Smooth muscle cell (in vitro differentiated cells): ENCODE results near the gene CD44. TPM values are rescaled to one million over a fixed set of nuclear protein-coding genes. Genes with fewer than 3 reads are reported as not detected.
A peak's percentile ranks its signal among the peaks of the same experiment; 100 is the strongest.
"Not testable (repeated sequence)": the region's sequence is repeated elsewhere in the genome, so short reads cannot be mapped to it uniquely, and the experiment has no call there.

Experiments used
- DNase-seq: peaks from one replicate; lab custom pipeline; 2025; ENCODE audit not compliant: unreplicated experiment; lab: John Stamatoyannopoulos, UW
- H2AFZ ChIP-seq: fragments of 200-600 bp; sonication (generic); 2 replicates; pipeline ENCODE4 v1.6.0; 2016; ENCODE audit warnings: antibody characterized with exemption, low read depth, mild to moderate bottlenecking
- H3F3A ChIP-seq: fragments of 200-600 bp; sonication (generic); 2 replicates; pipeline ENCODE4 v1.6.0; 2017; ENCODE audit warnings: antibody characterized with exemption, low read depth
- H3K27ac ChIP-seq: fragments of 200-600 bp; sonication (generic); 2 replicates; pipeline ENCODE4 v1.5.1; 2016; ENCODE audit warnings: low read depth, mild to moderate bottlenecking
- H3K27me3 ChIP-seq: fragments of 200-600 bp; sonication (generic); 2 replicates; pipeline ENCODE4 v1.6.1; 2016; ENCODE audit warnings: low read depth, mild to moderate bottlenecking
- H3K36me3 ChIP-seq: fragments of 200-600 bp; sonication (generic); 2 replicates; pipeline ENCODE4 v1.5.1; 2016; ENCODE audit warnings: low read depth
- H3K4me1 ChIP-seq: fragments of 200-600 bp; sonication (generic); 2 replicates; pipeline ENCODE4 v1.5.1; 2016; ENCODE audit warnings: low read depth
- H3K4me2 ChIP-seq: fragments of 200-600 bp; sonication (generic); 2 replicates; pipeline ENCODE4 v1.6.0; 2016; ENCODE audit warnings: mild to moderate bottlenecking
- H3K4me3 ChIP-seq: fragments of 200-600 bp; sonication (generic); 2 replicates; pipeline ENCODE4 v1.5.1; 2016; ENCODE audit warnings: mild to moderate bottlenecking
- H3K79me2 ChIP-seq: fragments of 200-600 bp; sonication (generic); 2 replicates; pipeline ENCODE4 v1.6.0; 2016; ENCODE audit warnings: low read depth, mild to moderate bottlenecking
- H3K9ac ChIP-seq: fragments of 200-600 bp; sonication (generic); 2 replicates; pipeline ENCODE4 v1.6.0; 2016; ENCODE audit warnings: low read depth
- H3K9me3 ChIP-seq: fragments of 200-600 bp; sonication (generic); replicated peaks from 2 replicates; pipeline ENCODE4 v1.5.1; 2016; ENCODE audit warnings: low read depth
- H4K20me1 ChIP-seq: fragments of 200-600 bp; sonication (generic); 2 replicates; pipeline ENCODE4 v1.6.0; 2016; ENCODE audit warnings: low read depth
- WGBS: methylation state at CpG from one replicate; pipeline ENCODE4 v1.1.7; 2016; ENCODE audit warnings: low lambda C conversion rate; 5-methylcytosine and 5-hydroxymethylcytosine counted together
- polyA plus RNA-seq: library from polyadenylated mRNA; unstranded; fragments of >200 nt; fragmentation: Nextera tagmentation; extraction: Ambion mirVana; gene quantifications from 2 replicates; pipeline ENCODE4 v1.2.1, GENCODE V29; 2016
- total RNA-seq: library from RNA; depleted of rRNA; stranded (reverse); fragments of >200 nt; gene quantifications from 2 replicates; pipeline ENCODE4 v1.2.3, GENCODE V29; 2014
- TF ChIP-seq, protein P1 (sequence below): fragments of 200-600 bp; sonication (generic); IDR thresholded peaks from 2 replicates; pipeline ENCODE4 v1.5.1; 2017; ENCODE audit warnings: borderline replicate concordance, mild to moderate bottlenecking, antibody characterized with exemption; ENCODE audit not compliant: insufficient read depth, poor library complexity, severe bottlenecking

CD44 gene
- total RNA-seq = 143 and 248 TPM in 2 replicates
- polyA plus RNA-seq = 116 and 174 TPM in 2 replicates

DNA sequence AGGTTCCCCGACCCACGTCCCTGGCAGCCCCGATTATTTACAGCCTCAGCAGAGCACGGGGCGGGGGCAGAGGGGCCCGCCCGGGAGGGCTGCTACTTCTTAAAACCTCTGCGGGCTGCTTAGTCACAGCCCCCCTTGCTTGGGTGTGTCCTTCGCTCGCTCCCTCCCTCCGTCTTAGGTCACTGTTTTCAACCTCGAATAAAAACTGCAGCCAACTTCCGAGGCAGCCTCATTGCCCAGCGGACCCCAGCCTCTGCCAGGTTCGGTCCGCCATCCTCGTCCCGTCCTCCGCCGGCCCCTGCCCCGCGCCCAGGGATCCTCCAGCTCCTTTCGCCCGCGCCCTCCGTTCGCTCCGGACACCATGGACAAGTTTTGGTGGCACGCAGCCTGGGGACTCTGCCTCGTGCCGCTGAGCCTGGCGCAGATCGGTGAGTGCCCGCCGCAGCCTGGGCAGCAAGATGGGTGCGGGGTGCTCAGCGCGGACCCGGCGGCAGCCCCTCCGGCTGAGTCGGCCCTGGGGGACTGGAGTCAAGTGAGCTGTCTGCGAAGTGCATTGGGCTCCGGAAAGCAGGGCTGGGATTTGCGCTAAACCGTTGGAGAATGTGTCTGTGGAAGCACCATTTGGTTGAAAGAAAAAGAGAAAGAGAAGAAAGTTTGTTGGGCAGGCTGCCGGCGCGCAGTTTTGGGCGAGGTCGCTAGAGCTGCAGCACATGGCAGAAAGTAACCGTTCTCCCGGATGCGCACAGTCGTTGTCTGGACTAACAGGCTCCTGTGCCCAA lies at the start of gene CD44:
CD44 (plus strand) TSS at position 229 of the 779 bp plus-strand sequence; CDS start at position 362, 133 bp downstream.
- DNase-seq = peak; percentile 29
- peaks cover 7% of the 10 kb centered on the region for H3K4me1 ChIP-seq

DNA sequence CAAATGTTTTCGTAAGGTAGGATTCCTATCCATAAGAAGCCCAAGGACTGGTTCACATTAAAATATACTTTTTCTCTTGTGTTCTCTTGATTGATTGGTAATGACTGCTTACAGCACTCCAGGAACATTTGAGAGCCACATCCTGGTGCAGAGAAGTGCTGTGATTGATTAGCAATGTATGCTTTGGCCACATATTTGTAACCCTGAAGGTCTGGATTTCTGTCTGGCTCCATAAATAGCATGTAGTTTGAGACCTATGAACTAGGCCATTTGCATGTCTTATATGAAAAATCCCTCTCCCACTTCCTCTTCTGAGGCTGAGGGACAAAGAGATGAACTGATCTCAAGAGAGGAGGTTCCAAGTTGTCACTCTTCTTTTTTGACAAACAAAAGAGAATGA lies 49.3 kb upstream of the CD44 start:
- no peak overlapping the region for H3K4me3 ChIP-seq
- no peaks in the 10 kb centered on the region for H3F3A ChIP-seq
- H4K20me1 ChIP-seq = no peaks in the 10 kb centered on the region
- no peaks in the 10 kb centered on the region for H3K36me3 ChIP-seq
- H3K4me2 ChIP-seq = no peak overlapping the region
- 100% methylated on average over 1 of the region's 1 CpG for WGBS
- no peaks in the 10 kb centered on the region for H3K4me1 ChIP-seq
- no peaks in the 10 kb centered on the region for H3K9me3 ChIP-seq
- no peaks in the 10 kb centered on the region for H3K27me3 ChIP-seq
- TF ChIP-seq, protein P1, sequence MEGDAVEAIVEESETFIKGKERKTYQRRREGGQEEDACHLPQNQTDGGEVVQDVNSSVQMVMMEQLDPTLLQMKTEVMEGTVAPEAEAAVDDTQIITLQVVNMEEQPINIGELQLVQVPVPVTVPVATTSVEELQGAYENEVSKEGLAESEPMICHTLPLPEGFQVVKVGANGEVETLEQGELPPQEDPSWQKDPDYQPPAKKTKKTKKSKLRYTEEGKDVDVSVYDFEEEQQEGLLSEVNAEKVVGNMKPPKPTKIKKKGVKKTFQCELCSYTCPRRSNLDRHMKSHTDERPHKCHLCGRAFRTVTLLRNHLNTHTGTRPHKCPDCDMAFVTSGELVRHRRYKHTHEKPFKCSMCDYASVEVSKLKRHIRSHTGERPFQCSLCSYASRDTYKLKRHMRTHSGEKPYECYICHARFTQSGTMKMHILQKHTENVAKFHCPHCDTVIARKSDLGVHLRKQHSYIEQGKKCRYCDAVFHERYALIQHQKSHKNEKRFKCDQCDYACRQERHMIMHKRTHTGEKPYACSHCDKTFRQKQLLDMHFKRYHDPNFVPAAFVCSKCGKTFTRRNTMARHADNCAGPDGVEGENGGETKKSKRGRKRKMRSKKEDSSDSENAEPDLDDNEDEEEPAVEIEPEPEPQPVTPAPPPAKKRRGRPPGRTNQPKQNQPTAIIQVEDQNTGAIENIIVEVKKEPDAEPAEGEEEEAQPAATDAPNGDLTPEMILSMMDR = no peak
- H3K9ac ChIP-seq = no peak overlapping the region
- H3K27ac ChIP-seq = no peak overlapping the region
- no peaks in the 10 kb centered on the region for H3K79me2 ChIP-seq
- H2AFZ ChIP-seq = no peak overlapping the region
- DNase-seq = no peak

More for the DNA sequence above, at the start of gene CD44:
- Histone ChIP-seq H3K79me2 (peaks cover 31% of the 10 kb centered on the region), H3K27ac (peak within 1 kb of the TSS; percentile 13), H3K27me3 (no peaks in the 10 kb centered on the region), H3F3A (no peaks in the 10 kb centered on the region), H3K9ac (peak within 1 kb of the TSS; percentile 66), H3K4me2 (peak within 1 kb of the TSS; percentile 94), H3K9me3 (no peaks in the 10 kb centered on the region), H3K36me3 (no peaks in the 10 kb centered on the region), H4K20me1 (no peaks in the 10 kb centered on the region), H3K4me3 (peak within 1 kb of the TSS; percentile 85), H2AFZ (peak within 1 kb of the TSS; percentile 92)
- TF ChIP-seq, protein P1 = no peak
- WGBS = under 1% methylated on average over 52 of the region's 55 CpGs

DNA sequence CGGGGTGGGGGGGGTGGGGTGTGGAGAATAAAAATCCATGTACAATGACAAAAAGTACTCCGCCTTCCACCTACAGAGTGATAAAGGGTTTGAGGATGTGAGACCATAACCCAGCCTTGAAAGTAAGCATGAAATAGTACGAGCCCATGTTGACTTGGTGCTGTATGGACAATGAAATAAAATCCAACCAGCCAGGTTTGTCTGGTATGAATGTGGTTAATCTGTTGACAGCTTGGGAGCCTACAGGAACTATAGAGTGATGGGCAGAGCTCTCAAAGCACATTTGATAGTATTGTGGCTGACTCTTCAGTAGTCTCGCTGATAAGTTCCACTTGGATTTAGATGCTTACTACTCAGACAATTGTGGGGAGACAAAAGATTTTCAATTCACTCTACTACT lies 48.8 kb upstream of the CD44 start:
- H3K27me3 ChIP-seq = no peaks in the 10 kb centered on the region
- WGBS = 95% methylated on average over 4 of the region's 4 CpGs

DNA sequence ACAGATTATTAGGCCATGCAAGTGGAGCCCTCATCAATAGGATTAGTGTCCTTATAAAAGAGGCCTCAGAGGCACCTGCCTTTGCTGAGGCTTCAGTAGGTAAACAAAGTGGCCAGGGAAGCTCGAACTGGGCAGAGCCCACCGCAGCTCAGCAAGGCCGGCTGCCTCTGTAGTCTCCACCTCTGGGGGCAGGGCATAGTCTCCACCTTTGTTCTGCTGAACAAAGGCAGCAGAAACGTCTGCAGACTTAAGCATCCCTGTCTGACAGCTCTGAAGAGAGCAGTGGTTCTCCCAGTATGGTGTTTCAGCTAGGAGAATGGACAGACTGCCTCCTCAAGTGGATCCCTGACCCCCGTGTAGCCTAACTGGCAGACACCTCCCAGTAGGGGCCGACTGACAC lies 48.0 kb upstream of the CD44 start:
- H3K4me3 ChIP-seq, DNase-seq, H3K27ac ChIP-seq, H4K20me1 ChIP-seq, H3K27me3 ChIP-seq, H3F3A ChIP-seq, H2AFZ ChIP-seq, H3K4me2 ChIP-seq, H3K36me3 ChIP-seq, H3K9ac ChIP-seq, H3K4me1 ChIP-seq, H3K9me3 ChIP-seq, H3K79me2 ChIP-seq: not testable (repeated sequence)
- 87% methylated on average over 6 of the region's 6 CpGs for WGBS

More for the DNA sequence above, 48.8 kb upstream of the CD44 start:
- Histone ChIP-seq H3F3A (no peaks in the 10 kb centered on the region), H3K4me1 (no peaks in the 10 kb centered on the region), H3K9me3 (no peaks in the 10 kb centered on the region), H3K27ac (no peak overlapping the region), H3K9ac (no peak overlapping the region), H4K20me1 (no peaks in the 10 kb centered on the region), H3K4me3 (no peak overlapping the region), H3K36me3 (no peaks in the 10 kb centered on the region), H3K79me2 (no peaks in the 10 kb centered on the region), H2AFZ (no peak overlapping the region), H3K4me2 (no peak overlapping the region)
- DNase-seq = no peak
- TF ChIP-seq, protein P1 = no peak
